ENCODE data around the gene IGFBP2. TPM values are rescaled to one million over a fixed set of nuclear protein-coding genes. Genes with fewer than 3 reads are reported as not detected.

IGFBP2 gene
- total and polyA plus RNA-seq, 2 of the 8 experiments (the other 6 are each of a cell fraction or from before 2014, with no cell fraction given) = 326 to 782 TPM

GRCh38 chr2:216603010-216603883, 30.0 kb upstream of the IGFBP2 start (continued):
- no peak for TF ChIP-seq BCL11A (IDR thresholded peaks at IDR 0.05; ENCODE audit: low read depth in 2 of 2, low read length in 2 of 2)

Data from H1 (cell line).